ENCODE data around the gene KCNIP4.
"Not testable (repeated sequence)": the region's sequence is repeated elsewhere in the genome, so short reads cannot be mapped to it uniquely, and the experiment has no call there.

DNA sequence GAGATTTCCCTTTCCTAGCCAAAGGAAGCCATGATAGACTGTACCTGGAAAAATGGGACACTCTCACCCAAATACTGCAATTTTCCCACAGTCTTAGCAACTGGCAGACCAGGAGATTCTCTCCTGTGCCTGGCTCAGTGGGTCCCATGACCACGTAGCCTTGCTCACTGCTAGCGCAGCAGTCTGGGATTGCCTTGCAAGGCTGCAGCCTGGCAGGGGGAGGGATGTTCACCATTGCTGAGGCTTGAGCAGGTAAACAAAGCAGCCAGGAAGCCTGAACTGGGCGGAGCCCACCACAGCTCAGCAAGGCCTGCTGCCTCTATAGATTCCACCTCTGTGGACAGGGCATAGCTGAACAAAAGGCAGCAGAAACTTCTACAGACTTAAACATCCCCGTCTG lies 596.2 kb downstream of the KCNIP4 start:
- TF ChIP-seq, protein P1, sequence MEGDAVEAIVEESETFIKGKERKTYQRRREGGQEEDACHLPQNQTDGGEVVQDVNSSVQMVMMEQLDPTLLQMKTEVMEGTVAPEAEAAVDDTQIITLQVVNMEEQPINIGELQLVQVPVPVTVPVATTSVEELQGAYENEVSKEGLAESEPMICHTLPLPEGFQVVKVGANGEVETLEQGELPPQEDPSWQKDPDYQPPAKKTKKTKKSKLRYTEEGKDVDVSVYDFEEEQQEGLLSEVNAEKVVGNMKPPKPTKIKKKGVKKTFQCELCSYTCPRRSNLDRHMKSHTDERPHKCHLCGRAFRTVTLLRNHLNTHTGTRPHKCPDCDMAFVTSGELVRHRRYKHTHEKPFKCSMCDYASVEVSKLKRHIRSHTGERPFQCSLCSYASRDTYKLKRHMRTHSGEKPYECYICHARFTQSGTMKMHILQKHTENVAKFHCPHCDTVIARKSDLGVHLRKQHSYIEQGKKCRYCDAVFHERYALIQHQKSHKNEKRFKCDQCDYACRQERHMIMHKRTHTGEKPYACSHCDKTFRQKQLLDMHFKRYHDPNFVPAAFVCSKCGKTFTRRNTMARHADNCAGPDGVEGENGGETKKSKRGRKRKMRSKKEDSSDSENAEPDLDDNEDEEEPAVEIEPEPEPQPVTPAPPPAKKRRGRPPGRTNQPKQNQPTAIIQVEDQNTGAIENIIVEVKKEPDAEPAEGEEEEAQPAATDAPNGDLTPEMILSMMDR (IDR thresholded peaks at IDR 0.05; ENCODE audit: control extremely low read depth in 1 of 3, insufficient read depth in 1 of 3, low read depth in 1 of 3, low read length in 3 of 3): not testable (repeated sequence)
- not testable (repeated sequence) for TF ChIP-seq POLR2AphosphoS5 (IDR thresholded peaks at IDR 0.05; ENCODE audit: low read depth, low read length); EGR1 (IDR thresholded peaks at IDR 0.05; ENCODE audit: borderline replicate concordance, low read depth, low read length); GABPA (IDR thresholded peaks at IDR 0.05; ENCODE audit: borderline replicate concordance, insufficient read depth, low read length); EZH2 (IDR thresholded peaks at IDR 0.05; ENCODE audit: low read depth, low read length, severe bottlenecking); TBP (IDR thresholded peaks at IDR 0.05; ENCODE audit: low read depth, low read length); POLR2A (IDR thresholded peaks at IDR 0.05; ENCODE audit: control extremely low read depth in 1 of 2, low read depth in 2 of 2, low read length in 2 of 2)

Measured in H1 (cell line).